ENCODE data around the gene CEMIP.

CEMIP gene

GRCh38 chr15:80988148-80988796, 209.1 kb downstream of the CEMIP start:
- DNase-seq, result no peak

GRCh38 chr15:80989081-80989517, 209.9 kb downstream of the CEMIP start:
- peak; percentile 11 for DNase-seq

GRCh38 chr15:80989518-80990478, 210.6 kb downstream of the CEMIP start, which contains the start of gene MESD:
Gene MESD (minus strand): TSS chr15:80989819. CDS start chr15:80989791, 28 bp downstream.
- DNase-seq, result peak; percentile 95

GRCh38 chr15:80990955-80991354, 211.8 kb downstream of the CEMIP start:
- peak; percentile 13 for DNase-seq

- peak; percentile 38 for DNase-seq
Observed at GRCh38 chr15:80991421-80991820, 212.3 kb downstream of the CEMIP start.

GRCh38 chr15:80992006-80992405, 212.8 kb downstream of the CEMIP start:
- DNase-seq, result no peak

GRCh38 chr15:80992441-80992840, 213.3 kb downstream of the CEMIP start:
- DNase-seq, result no peak

GRCh38 chr15:80996247-80996646, 217.1 kb downstream of the CEMIP start:
- no peak for DNase-seq

GRCh38 chr15:80997692-80998091, 218.5 kb downstream of the CEMIP start:
- DNase-seq, result peak; percentile 24

- DNase-seq, result no peak
Observed at GRCh38 chr15:80998251-80998650, 219.1 kb downstream of the CEMIP start.

GRCh38 chr15:80999623-81000036, 220.5 kb downstream of the CEMIP start:
- no peak for DNase-seq

- DNase-seq, result peak; percentile 25
Observed at GRCh38 chr15:81000144-81000623, 221.0 kb downstream of the CEMIP start.

- DNase-seq, result peak; percentile 93
Observed at GRCh38 chr15:81000624-81001151, 221.5 kb downstream of the CEMIP start, which contains the start of gene TLNRD1. Gene TLNRD1 (plus strand): TSS chr15:81000923. CDS start chr15:81002272, 1,349 bp downstream.
